VCaP (cell line): ENCODE measurements around the gene KDM7A.

Source experiments
- H3K27ac ChIP-seq: fragments of 450-650 bp; 2 replicates; pipeline ENCODE4 v1.5.1; 2017
- CTCF ChIP-seq: fragments of 450-650 bp; conservative IDR thresholded peaks from 2 replicates; pipeline ENCODE4 v1.5.1; 2017; ENCODE audit warnings: mild to moderate bottlenecking, moderate library complexity

KDM7A gene

DNA sequence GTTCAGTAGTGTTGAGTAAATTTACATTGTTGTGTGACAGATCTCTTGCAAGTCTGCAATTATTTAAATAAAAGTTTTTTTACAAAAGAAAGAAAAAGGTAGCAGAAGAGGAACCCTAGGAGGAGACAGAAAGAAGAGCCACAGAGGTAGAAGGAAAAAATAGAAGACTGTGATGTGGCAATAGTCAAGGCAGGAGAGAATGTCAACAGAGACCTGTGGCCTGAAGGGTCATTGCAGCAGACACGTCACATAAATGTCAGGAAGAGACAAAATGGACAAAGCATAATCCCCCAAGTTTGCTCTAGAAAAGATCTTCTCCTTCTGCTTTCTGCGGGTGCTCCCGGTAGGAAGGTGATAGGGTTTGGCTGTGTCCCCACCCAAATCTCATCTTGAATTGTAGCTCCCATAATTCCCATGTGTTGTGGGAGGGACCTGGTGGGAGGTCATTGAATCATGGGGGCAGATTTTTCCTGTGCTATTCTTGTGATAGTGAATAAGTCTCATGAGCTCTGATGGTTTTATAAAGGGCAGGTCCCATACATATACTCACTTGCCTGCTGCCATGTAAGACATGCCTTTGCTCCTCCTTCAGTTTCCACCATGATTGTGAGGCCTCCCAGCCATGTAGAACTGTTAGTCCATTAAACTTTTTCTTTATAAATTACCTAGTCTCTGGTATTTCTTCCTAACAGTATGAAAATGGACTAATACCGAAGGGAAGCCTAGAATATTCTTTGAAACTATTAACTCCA is 41.1 kb upstream of the KDM7A start:
- no peak for TF ChIP-seq CTCF
- H3K27ac ChIP-seq, result no peak overlapping the region

- TF ChIP-seq CTCF, result no peak
- no peak overlapping the region for H3K27ac ChIP-seq
These were observed 38.5 kb upstream of the KDM7A start for GRCh38 chr7:140215281-140215680.

GRCh38 chr7:140214075-140214684 is 37.4 kb upstream of the KDM7A start:
- TF ChIP-seq CTCF, result no peak
- no peak overlapping the region for H3K27ac ChIP-seq

DNA sequence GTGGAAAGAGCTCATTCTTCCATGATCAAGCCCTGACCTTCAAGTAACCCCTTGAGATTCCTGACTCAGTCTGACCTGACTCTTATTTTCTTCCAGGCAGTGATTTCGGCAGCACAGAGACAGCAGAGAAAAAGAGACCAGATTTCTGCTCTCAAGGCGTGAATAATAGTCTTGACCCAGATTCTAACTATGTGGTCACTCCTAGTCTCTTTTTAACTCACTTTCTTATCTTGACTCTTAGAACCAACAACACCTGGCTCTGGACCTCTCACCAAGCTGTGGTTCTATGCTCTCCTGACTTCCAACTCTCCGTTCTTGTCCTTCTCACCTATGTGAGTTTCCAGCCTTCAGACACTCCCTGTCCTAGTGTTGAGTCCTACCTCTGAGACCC is 36.9 kb upstream of the KDM7A start:
- no peak for TF ChIP-seq CTCF
- H3K27ac ChIP-seq, result no peak overlapping the region

DNA sequence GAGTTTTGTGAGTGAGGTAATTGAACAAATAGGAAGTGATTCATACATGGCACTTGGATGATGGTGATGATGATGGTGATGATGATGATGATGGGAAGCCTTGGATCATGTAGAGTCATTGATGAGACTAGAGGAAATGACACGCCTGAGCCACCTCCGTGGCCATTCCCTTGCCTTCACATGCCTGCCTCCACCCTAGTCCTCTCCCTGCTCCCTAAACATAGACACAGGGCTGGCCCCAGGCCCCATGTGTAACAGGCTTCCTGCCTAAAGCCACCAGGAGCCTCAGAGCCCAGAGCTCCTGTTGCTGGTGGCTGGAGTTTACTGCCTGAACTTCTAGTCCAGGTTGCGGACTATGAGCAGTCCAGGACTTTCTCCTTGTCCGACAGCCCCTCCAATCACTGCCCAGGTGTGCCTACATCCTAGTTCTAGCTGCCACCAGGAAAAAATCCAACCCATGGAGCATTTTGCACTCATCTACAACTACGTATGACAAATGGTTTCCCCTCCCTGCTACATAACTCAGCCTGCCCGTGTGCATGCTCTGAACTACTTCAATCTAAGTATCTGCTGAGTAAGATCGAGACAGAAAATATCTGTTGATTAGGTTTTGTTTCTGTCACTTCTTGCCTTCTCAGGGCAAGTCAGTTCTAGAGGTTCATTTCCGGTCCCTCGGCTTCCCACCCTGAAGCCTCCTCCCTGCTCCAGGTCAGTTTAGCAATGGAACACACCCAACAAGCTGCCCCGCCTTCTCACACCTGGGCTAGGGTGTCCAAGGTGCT is 35.5 kb upstream of the KDM7A start:
- H3K27ac ChIP-seq, result no peak overlapping the region
- TF ChIP-seq CTCF, result no peak

DNA sequence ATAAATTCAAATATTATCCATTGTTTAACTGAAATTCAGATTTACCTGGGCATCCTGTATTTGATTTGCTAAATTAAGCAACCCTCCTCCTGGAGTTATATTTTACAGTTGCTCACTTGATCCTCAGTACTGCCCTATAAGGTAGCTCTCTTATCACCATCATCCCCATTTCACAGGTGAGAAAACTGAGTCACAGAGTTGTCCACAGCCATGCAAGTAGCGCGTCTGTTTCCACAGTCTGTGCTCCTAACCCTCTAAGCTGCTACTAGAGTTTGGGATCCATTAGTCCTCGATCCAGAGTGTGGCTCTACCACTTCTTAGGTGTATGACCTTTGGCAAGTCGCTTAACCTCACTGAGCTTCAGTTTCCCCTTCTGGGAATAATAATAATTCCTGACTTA is 34.9 kb upstream of the KDM7A start:
- no peak overlapping the region for H3K27ac ChIP-seq
- no peak for TF ChIP-seq CTCF

DNA sequence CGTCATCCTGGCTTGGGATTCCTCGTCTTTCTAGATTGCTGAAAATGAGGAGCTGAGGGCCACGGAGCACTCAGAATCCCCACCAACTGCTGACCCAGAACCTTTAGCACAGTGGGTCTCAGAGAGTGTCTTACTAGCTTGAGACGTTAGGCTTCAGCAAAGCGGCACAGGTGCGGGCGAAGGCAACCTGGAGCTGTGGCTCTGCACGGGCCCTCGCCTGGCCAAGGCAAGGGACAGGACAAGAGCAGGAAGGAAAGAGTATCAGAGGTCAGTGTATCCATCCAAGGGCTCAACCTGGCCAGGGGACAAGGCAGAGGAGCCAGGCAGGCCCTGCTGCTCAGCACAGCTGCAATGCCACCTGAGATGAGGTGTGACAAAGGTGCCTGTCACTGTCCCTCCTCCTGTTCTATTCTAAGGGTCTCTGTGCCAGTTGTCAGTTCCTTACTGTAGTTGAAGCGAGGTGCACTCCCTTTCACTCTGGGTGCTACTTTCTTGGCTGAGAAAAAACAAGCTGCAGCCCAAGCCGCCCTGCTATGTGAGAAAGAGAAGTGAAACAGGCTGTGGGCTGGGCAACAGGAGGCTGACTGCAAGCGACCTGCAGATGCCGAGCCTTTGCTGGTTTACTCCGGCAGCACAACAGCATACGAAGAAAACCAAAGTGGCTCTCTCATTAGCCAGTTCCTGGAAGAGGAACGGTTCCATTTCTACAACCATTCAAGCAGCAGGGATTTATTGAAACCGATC is 33.3 kb upstream of the KDM7A start:
- no peak overlapping the region for H3K27ac ChIP-seq

More for the DNA sequence above, 33.3 kb upstream of the KDM7A start:
- no peak for TF ChIP-seq CTCF
